GM18858 (cell line): ENCODE results near the gene GRIA3.
"Not testable (repeated sequence)": the region's sequence is repeated elsewhere in the genome, so short reads cannot be mapped to it uniquely, and the experiment has no call there.

Source experiments
- ATAC-seq: cut with Tn5 transposase; IDR thresholded peaks from one replicate; pipeline ENCODE4 v1.9.1; 2021; ENCODE audit not compliant: unreplicated experiment

Gene GRIA3

GRCh38 chrX:123518791-123519190 lies 334.7 kb downstream of the GRIA3 start:
- no peak for ATAC-seq

GRCh38 chrX:123525123-123525725 lies 341.1 kb downstream of the GRIA3 start:
- ATAC-seq: peak; percentile 47

DNA sequence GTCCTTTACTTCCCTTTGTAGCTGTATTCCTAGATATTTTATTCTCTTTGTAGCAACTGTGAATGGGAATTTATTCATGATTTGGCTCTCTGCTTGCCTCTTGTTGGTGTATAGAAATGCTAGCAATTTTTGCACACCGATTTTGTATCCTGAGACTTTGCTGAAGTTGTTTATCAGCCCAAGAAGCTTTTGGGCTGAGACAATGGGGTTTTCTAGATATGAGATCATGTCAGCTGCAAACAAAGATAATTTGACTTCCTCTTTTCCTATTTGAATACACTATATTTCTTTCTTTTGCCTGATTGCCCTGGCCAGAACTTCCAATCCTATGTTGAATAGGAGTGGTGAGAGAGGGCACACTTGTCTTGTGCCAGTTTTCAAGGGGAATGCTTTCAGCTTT lies 346.6 kb downstream of the GRIA3 start:
- not testable (repeated sequence) for ATAC-seq
